ENCODE measurements around the gene DNAJC17.
A peak's percentile ranks its signal among the peaks of the same experiment; 100 is the strongest.

DNAJC17 gene

GRCh38 chr15:40807028-40807887, at the start of gene DNAJC17, which contains the start of gene ZFYVE19:
Gene DNAJC17, minus strand, starts transcription at chr15:40807473. Its CDS starts 27 bp downstream, at chr15:40807446.
Gene ZFYVE19, plus strand, starts transcription at chr15:40807089. Its CDS starts 501 bp downstream, at chr15:40807590.
- H3K27ac ChIP-seq (ENCODE audit: low read depth, low read length): peak within 1 kb of the TSS; percentile 99
- peaks cover 6 to 21% (median 18%) of the 10 kb centered on the region in 5 donors for H3K4me1 ChIP-seq (ENCODE audit: control insufficient read depth in 5 of 5, insufficient read depth in 5 of 5, low read length in 5 of 5)
- H3K9me3 ChIP-seq (ENCODE audit: control insufficient read depth in 5 of 5, low read length in 5 of 5): no peaks in the 10 kb centered on the region
- H3K9ac ChIP-seq (ENCODE audit: low read length in 5 of 5): peak within 1 kb of the TSS; percentile 85 to 100 (median 90)
- H3K4me3 ChIP-seq (ENCODE audit: low read depth in 1 of 5, low read length in 5 of 5): peak within 1 kb of the TSS; percentile 88 to 100 (median 99)
- no peaks in the 10 kb centered on the region for H3K27me3 ChIP-seq (ENCODE audit: control insufficient read depth in 5 of 5, insufficient read depth in 4 of 5, low read length in 5 of 5)
- peaks cover 6 to 28% (median 18%) of the 10 kb centered on the region in 5 donors for H3K36me3 ChIP-seq (ENCODE audit: control insufficient read depth in 5 of 5, insufficient read depth in 5 of 5, low read length in 5 of 5)

- Histone ChIP-seq H3K4me3 (ENCODE audit: low read depth in 1 of 5, low read length in 5 of 5) (no peak overlapping the region), H3K9ac (ENCODE audit: low read length in 5 of 5) (no peak overlapping the region), H3K9me3 (ENCODE audit: control insufficient read depth in 5 of 5, low read length in 5 of 5) (no peaks in the 10 kb centered on the region), H3K4me1 (ENCODE audit: control insufficient read depth in 5 of 5, insufficient read depth in 5 of 5, low read length in 5 of 5) (peaks cover 0 to 6% (median 2%) of the 10 kb centered on the region in 5 donors), H3K27ac (ENCODE audit: low read depth, low read length) (no peak overlapping the region), H3K27me3 (ENCODE audit: control insufficient read depth in 5 of 5, insufficient read depth in 4 of 5, low read length in 5 of 5) (peaks cover 0 to 11% (median 2%) of the 10 kb centered on the region in 5 donors), H3K36me3 (ENCODE audit: control insufficient read depth in 5 of 5, insufficient read depth in 5 of 5, low read length in 5 of 5) (no peaks in the 10 kb centered on the region)
Measured at GRCh38 chr15:40856746-40857145, 49.5 kb upstream of the DNAJC17 start.

- peaks cover 0 to 6% (median 2%) of the 10 kb centered on the region in 5 donors for H3K4me1 ChIP-seq (ENCODE audit: control insufficient read depth in 5 of 5, insufficient read depth in 5 of 5, low read length in 5 of 5)
- no peak overlapping the region for H3K9ac ChIP-seq (ENCODE audit: low read length in 5 of 5)
- peaks cover 0 to 11% (median 2%) of the 10 kb centered on the region in 5 donors for H3K27me3 ChIP-seq (ENCODE audit: control insufficient read depth in 5 of 5, insufficient read depth in 4 of 5, low read length in 5 of 5)
- no peaks in the 10 kb centered on the region for H3K36me3 ChIP-seq (ENCODE audit: control insufficient read depth in 5 of 5, insufficient read depth in 5 of 5, low read length in 5 of 5)
- no peak overlapping the region for H3K27ac ChIP-seq (ENCODE audit: low read depth, low read length)
- no peaks in the 10 kb centered on the region for H3K9me3 ChIP-seq (ENCODE audit: control insufficient read depth in 5 of 5, low read length in 5 of 5)
- H3K4me3 ChIP-seq (ENCODE audit: low read depth in 1 of 5, low read length in 5 of 5): no peak overlapping the region
Measured at GRCh38 chr15:40855706-40856234, 48.5 kb upstream of the DNAJC17 start.

GRCh38 chr15:40854161-40854560, 46.9 kb upstream of the DNAJC17 start:
- H3K9ac ChIP-seq (ENCODE audit: low read length in 5 of 5): no peak overlapping the region
- peaks cover 0 to 8% (median 2%) of the 10 kb centered on the region in 5 donors for H3K27me3 ChIP-seq (ENCODE audit: control insufficient read depth in 5 of 5, insufficient read depth in 4 of 5, low read length in 5 of 5)
- no peaks in the 10 kb centered on the region for H3K9me3 ChIP-seq (ENCODE audit: control insufficient read depth in 5 of 5, low read length in 5 of 5)
- H3K4me3 ChIP-seq (ENCODE audit: low read depth in 1 of 5, low read length in 5 of 5): no peak overlapping the region
- H3K27ac ChIP-seq (ENCODE audit: low read depth, low read length): no peak overlapping the region
- H3K36me3 ChIP-seq (ENCODE audit: control insufficient read depth in 5 of 5, insufficient read depth in 5 of 5, low read length in 5 of 5): no peaks in the 10 kb centered on the region
- H3K4me1 ChIP-seq (ENCODE audit: control insufficient read depth in 5 of 5, insufficient read depth in 5 of 5, low read length in 5 of 5): peaks cover 0 to 6% (median 2%) of the 10 kb centered on the region in 5 donors

- H3K9ac ChIP-seq (ENCODE audit: low read length in 5 of 5): no peak overlapping the region
- no peaks in the 10 kb centered on the region for H3K36me3 ChIP-seq (ENCODE audit: control insufficient read depth in 5 of 5, insufficient read depth in 5 of 5, low read length in 5 of 5)
Measured at GRCh38 chr15:40853241-40853890, 46.1 kb upstream of the DNAJC17 start.

GRCh38 chr15:40852529-40852928, 45.3 kb upstream of the DNAJC17 start:
- Histone ChIP-seq H3K9me3 (ENCODE audit: control insufficient read depth in 5 of 5, low read length in 5 of 5) (no peaks in the 10 kb centered on the region), H3K27me3 (ENCODE audit: control insufficient read depth in 5 of 5, insufficient read depth in 4 of 5, low read length in 5 of 5) (peaks cover 0 to 7% (median 0%) of the 10 kb centered on the region in 5 donors), H3K9ac (ENCODE audit: low read length in 5 of 5) (no peak overlapping the region), H3K4me1 (ENCODE audit: control insufficient read depth in 5 of 5, insufficient read depth in 5 of 5, low read length in 5 of 5) (peaks cover 0 to 7% (median 0%) of the 10 kb centered on the region in 5 donors), H3K27ac (ENCODE audit: low read depth, low read length) (no peak overlapping the region), H3K36me3 (ENCODE audit: control insufficient read depth in 5 of 5, insufficient read depth in 5 of 5, low read length in 5 of 5) (no peaks in the 10 kb centered on the region), H3K4me3 (ENCODE audit: low read depth in 1 of 5, low read length in 5 of 5) (no peak overlapping the region)

More at GRCh38 chr15:40853241-40853890, 46.1 kb upstream of the DNAJC17 start:
- H3K9me3 ChIP-seq (ENCODE audit: control insufficient read depth in 5 of 5, low read length in 5 of 5): no peaks in the 10 kb centered on the region
- no peak overlapping the region for H3K4me3 ChIP-seq (ENCODE audit: low read depth in 1 of 5, low read length in 5 of 5)
- peaks cover 0 to 7% (median 0%) of the 10 kb centered on the region in 5 donors for H3K27me3 ChIP-seq (ENCODE audit: control insufficient read depth in 5 of 5, insufficient read depth in 4 of 5, low read length in 5 of 5)
- no peak overlapping the region for H3K27ac ChIP-seq (ENCODE audit: low read depth, low read length)
- peaks cover 0 to 6% (median 2%) of the 10 kb centered on the region in 5 donors for H3K4me1 ChIP-seq (ENCODE audit: control insufficient read depth in 5 of 5, insufficient read depth in 5 of 5, low read length in 5 of 5)

GRCh38 chr15:40850576-40851112, 43.4 kb upstream of the DNAJC17 start:
- Histone ChIP-seq H3K27ac (ENCODE audit: low read depth, low read length) (no peak overlapping the region), H3K9me3 (ENCODE audit: control insufficient read depth in 5 of 5, low read length in 5 of 5) (no peaks in the 10 kb centered on the region), H3K9ac (ENCODE audit: low read length in 5 of 5) (no peak overlapping the region), H3K27me3 (ENCODE audit: control insufficient read depth in 5 of 5, insufficient read depth in 4 of 5, low read length in 5 of 5) (peaks cover 0 to 6% (median 1%) of the 10 kb centered on the region in 5 donors), H3K4me1 (ENCODE audit: control insufficient read depth in 5 of 5, insufficient read depth in 5 of 5, low read length in 5 of 5) (peaks cover 0 to 16% (median 5%) of the 10 kb centered on the region in 5 donors), H3K4me3 (ENCODE audit: low read depth in 1 of 5, low read length in 5 of 5) (no peak overlapping the region), H3K36me3 (ENCODE audit: control insufficient read depth in 5 of 5, insufficient read depth in 5 of 5, low read length in 5 of 5) (no peaks in the 10 kb centered on the region)

GRCh38 chr15:40847223-40847961, 40.1 kb upstream of the DNAJC17 start:
- Histone ChIP-seq H3K36me3 (ENCODE audit: control insufficient read depth in 5 of 5, insufficient read depth in 5 of 5, low read length in 5 of 5) (no peaks in the 10 kb centered on the region), H3K9me3 (ENCODE audit: control insufficient read depth in 5 of 5, low read length in 5 of 5) (no peaks in the 10 kb centered on the region), H3K27ac (ENCODE audit: low read depth, low read length) (no peak overlapping the region), H3K4me3 (ENCODE audit: low read depth in 1 of 5, low read length in 5 of 5) (no peak overlapping the region), H3K27me3 (ENCODE audit: control insufficient read depth in 5 of 5, insufficient read depth in 4 of 5, low read length in 5 of 5) (peaks cover 0 to 20% (median 15%) of the 10 kb centered on the region in 5 donors), H3K4me1 (ENCODE audit: control insufficient read depth in 5 of 5, insufficient read depth in 5 of 5, low read length in 5 of 5) (peaks cover 1 to 35% (median 20%) of the 10 kb centered on the region in 5 donors), H3K9ac (ENCODE audit: low read length in 5 of 5) (no peak overlapping the region)

GRCh38 chr15:40846841-40847222, 39.6 kb upstream of the DNAJC17 start:
- Histone ChIP-seq H3K27me3 (ENCODE audit: control insufficient read depth in 5 of 5, insufficient read depth in 4 of 5, low read length in 5 of 5) (peaks cover 0 to 20% (median 15%) of the 10 kb centered on the region in 5 donors), H3K36me3 (ENCODE audit: control insufficient read depth in 5 of 5, insufficient read depth in 5 of 5, low read length in 5 of 5) (no peaks in the 10 kb centered on the region), H3K27ac (ENCODE audit: low read depth, low read length) (no peak overlapping the region), H3K9ac (ENCODE audit: low read length in 5 of 5) (peak overlapping the region in 1 of 5 donors; percentile 35), H3K9me3 (ENCODE audit: control insufficient read depth in 5 of 5, low read length in 5 of 5) (no peaks in the 10 kb centered on the region), H3K4me1 (ENCODE audit: control insufficient read depth in 5 of 5, insufficient read depth in 5 of 5, low read length in 5 of 5) (peaks cover 1 to 35% (median 20%) of the 10 kb centered on the region in 5 donors), H3K4me3 (ENCODE audit: low read depth in 1 of 5, low read length in 5 of 5) (no peak overlapping the region)
